ENCODE results near the gene LRSAM1.

Gene LRSAM1

GRCh38 chr9:127537792-127538191 lies 86.5 kb downstream of the LRSAM1 start:
- no peak for DNase-seq

GRCh38 chr9:127538849-127539258 lies 87.5 kb downstream of the LRSAM1 start:
- DNase-seq = no peak

- no peak for DNase-seq
These were observed 88.1 kb downstream of the LRSAM1 start for GRCh38 chr9:127539259-127539981.

- no peak for DNase-seq
These were observed 88.8 kb downstream of the LRSAM1 start for GRCh38 chr9:127539982-127540663.

- no peak for DNase-seq
These were observed 89.3 kb downstream of the LRSAM1 start for GRCh38 chr9:127540664-127541041.

GRCh38 chr9:127541176-127541575 lies 89.9 kb downstream of the LRSAM1 start:
- no peak for DNase-seq

- no peak for DNase-seq
These were observed 90.6 kb downstream of the LRSAM1 start for GRCh38 chr9:127541865-127542264.

- DNase-seq = no peak
These were observed 91.9 kb downstream of the LRSAM1 start for GRCh38 chr9:127543221-127543620.

GRCh38 chr9:127543973-127544533 lies 92.7 kb downstream of the LRSAM1 start:
- no peak for DNase-seq

GRCh38 chr9:127545196-127546124 lies 94.2 kb downstream of the LRSAM1 start:
- no peak for DNase-seq

- no peak for DNase-seq
These were observed 95.0 kb downstream of the LRSAM1 start for GRCh38 chr9:127546125-127546832.

- no peak for DNase-seq
These were observed 97.1 kb downstream of the LRSAM1 start for GRCh38 chr9:127548352-127548881.

GRCh38 chr9:127549218-127549617 lies 97.9 kb downstream of the LRSAM1 start:
- DNase-seq = no peak

- no peak for DNase-seq
These were observed 98.4 kb downstream of the LRSAM1 start for GRCh38 chr9:127549751-127550150.

GRCh38 chr9:127550282-127550681 lies 99.0 kb downstream of the LRSAM1 start:
- no peak for DNase-seq

- DNase-seq = no peak
These were observed 99.4 kb downstream of the LRSAM1 start for GRCh38 chr9:127550751-127551150.
